GM21576 (cell line): ENCODE results near the gene DFFB.
"Not testable (repeated sequence)": the region's sequence is repeated elsewhere in the genome, so short reads cannot be mapped to it uniquely, and the experiment has no call there.

Experiments
- ATAC-seq: cut with Tn5 transposase; IDR thresholded peaks from one replicate; pipeline ENCODE4 v1.9.1; 2021; ENCODE audit warnings: mild to moderate bottlenecking, moderate library complexity; ENCODE audit not compliant: unreplicated experiment

The DFFB gene

GRCh38 chr1:3907031-3907534 lies 49.8 kb downstream of the DFFB start:
- ATAC-seq = no peak

GRCh38 chr1:3907621-3908165 lies 50.4 kb downstream of the DFFB start:
- ATAC-seq = no peak

DNA sequence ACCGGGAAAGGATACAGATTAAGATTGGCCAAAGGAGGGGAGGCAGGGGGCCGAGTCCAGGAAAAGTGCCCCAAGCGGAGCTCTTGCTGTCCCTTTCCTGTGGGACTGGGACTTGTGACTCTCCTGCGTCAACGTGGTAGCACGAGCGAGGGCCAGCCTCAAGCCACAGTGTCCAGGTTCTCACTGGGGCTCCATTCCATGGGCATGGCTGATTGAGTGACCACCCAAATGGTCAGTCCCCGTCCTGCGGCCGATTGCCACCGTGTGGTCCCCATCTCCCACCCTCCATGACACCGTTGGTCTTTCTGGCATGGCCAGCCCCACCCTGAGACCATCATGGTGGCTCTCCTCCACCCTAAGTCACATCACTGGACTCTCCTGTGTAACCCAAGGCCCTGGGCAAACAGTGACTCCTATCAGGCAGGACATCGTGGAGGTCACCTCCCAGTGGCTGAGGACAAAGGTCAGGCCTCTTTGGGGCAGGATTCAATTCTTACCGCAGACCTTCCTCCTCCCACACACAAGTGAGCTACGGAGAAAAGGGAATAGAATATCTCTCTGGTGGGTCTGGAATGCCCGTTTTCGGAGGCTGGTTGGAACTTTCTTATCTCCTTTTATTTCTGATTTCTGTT lies 51.7 kb downstream of the DFFB start:
- ATAC-seq = no peak

- no peak for ATAC-seq
Observed at GRCh38 chr1:3909615-3910014, 52.3 kb downstream of the DFFB start.

- ATAC-seq = no peak
Observed at GRCh38 chr1:3910049-3910731, 52.9 kb downstream of the DFFB start.

GRCh38 chr1:3910857-3911845 lies 53.9 kb downstream of the DFFB start:
- no peak for ATAC-seq

GRCh38 chr1:3911981-3912808 lies 54.9 kb downstream of the DFFB start:
- no peak for ATAC-seq

DNA sequence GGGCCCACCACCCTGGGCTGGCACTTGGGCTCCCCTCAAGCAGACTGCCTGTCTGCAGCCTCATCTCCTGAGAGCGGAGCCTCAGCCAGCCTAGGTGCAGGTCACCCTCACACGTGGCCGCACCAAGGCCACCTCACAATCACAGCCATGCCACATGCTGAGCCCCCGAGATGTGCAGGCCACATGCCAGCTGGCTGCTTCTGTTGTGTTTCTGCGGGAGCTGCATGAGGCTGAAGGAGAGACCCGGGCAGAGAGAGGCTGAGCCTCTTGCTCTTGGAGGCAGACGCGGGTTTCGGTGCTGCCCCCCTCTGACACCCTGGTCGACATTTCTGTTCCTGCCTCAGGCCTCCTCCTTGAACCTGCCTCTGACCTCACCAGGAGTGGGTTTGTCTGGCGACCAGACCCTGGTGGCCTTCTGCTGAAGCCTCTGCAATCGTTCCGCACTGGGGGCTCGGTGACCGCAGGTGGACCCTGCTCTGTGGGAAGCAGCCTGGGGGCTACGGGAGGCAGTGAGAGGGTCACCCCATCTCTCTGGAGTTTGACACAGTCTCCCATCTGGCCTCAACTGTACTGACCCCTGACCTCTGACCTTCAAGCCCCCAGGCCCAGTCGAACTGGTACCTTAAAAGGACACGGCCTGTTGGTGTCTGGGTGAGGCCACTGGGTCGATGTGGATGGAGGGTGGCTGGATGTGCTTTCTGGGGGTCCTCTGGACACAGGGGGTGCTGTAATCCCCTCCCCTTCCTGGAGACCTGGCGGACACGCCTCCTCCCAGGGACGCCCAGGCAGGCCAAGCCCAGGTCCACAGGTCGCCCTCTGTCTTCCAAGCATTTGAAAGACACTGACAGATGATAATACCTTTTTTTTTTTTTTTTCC lies 55.8 kb downstream of the DFFB start:
- ATAC-seq = no peak

- no peak for ATAC-seq
Observed at GRCh38 chr1:3914331-3914851, 57.1 kb downstream of the DFFB start.

DNA sequence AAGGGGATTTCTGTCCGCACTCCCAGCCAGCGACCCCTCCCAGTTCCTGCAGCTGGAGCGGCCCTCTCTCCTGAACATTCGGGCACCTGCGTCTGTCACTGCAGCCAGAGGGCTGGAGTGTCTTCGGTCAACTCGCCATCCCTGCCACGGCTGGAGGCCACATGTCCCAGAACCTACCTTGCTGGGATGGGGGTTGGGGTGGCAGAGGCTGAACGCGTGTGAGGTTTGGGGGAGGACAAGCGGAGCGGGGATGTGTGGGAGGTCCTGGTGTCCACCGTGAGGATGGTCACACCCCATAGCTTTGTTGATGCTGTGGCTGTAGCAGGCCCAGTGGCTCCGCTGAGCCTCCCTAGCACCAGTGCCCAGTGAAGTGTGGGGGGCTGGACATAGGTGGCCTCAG lies 57.6 kb downstream of the DFFB start:
- ATAC-seq = no peak

DNA sequence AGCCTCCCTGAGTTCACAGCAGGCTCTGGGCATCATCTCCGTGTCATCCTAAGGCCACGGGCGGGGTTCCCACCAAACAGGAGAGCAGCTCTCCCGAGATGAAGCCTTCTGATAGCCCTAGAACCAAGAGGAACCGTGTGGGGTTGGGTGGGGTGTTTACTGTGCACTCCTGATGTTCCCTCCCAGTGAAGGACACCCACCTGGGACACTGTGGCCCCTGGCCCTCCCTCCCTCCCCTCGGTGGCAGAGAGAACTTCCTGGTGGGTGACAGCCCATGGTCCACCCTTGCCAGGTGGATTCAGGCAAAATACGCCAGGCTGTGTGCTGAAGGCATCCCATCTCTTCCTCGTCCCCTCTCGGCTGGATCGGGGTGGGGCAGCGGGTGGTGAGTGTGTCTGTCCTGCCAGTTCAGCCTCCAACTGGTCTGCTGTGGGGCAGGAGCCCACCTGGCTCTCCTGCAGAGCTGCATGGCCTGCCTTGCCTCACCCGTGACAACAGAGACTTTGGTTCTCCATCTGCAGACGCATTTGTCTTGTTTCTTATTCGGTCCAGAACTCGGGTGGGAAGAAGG lies 58.4 kb downstream of the DFFB start:
- ATAC-seq = no peak

DNA sequence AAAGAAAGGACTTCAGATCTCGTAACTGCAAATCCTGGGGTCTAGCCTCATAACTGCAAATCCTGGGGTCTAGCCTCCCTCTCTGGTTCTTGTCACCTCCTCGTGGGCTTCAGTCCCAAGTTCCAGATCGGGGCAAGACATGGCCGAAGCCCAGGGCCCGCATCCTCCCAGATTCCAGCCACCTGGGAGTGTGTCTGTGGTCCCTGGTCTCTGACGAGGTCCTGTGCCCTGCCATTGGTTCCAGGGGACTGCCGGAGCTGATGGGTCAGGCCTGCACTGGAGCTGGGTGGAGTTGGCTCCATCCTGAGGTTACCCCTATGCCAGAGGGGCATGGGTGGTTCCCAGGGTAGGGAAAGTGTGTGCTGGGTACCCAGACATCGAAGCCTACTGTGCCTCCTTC lies 60.5 kb downstream of the DFFB start:
- ATAC-seq = no peak

GRCh38 chr1:3918359-3918758 lies 61.1 kb downstream of the DFFB start:
- ATAC-seq = not testable (repeated sequence)

DNA sequence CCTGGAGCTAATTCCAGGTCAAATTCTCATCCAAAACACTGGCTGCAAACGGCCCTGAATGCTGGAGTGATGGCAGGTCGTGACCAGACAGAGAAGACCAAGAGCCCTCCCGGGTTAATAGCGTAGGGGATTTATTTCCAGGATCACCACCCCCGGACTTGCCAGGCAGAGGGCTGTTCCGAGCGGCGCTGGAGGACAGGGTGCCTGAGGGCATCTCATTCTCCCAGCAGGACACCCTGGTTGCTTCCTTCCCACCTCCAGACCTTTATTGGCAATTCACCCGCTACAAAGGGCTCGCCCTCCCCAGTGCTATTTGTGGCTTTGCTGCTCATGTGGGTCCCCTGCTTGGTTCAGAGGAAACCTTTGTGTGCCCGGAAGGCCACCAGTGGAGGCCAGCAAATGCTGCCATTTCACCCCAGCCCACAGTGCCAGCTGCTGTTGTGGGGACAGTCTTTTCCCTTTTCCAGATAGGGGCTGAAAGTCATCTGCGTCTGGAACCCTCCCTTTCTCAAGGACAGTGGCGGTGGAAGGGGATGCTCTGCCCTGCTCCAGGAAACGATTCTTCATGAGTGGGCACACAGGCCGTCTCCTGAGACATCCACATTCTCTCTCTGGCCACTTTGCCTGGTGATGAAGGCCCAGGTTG lies 61.8 kb downstream of the DFFB start:
- no peak for ATAC-seq

- no peak for ATAC-seq
Observed at GRCh38 chr1:3919706-3920105, 62.4 kb downstream of the DFFB start.

DNA sequence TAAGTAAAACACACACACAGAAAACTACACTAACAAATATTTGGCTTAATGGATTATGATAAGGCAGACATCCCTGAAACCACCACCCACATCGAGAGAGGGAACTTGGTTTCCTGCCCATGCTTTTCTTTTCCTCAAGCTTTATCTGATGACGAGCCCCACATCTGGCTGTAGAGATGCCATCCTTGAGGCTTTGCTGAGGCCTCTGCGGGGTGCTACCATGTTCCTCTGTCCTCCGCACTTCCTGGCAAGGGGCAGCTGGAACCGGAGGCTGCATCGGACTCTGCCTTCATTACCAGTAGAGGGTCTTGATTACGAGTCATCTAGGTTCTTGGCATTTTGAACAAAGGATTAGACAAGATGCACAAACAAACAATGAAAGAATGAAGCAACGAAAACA lies 64.5 kb downstream of the DFFB start:
- ATAC-seq = no peak

GRCh38 chr1:3922201-3922725 lies 65.0 kb downstream of the DFFB start:
- no peak for ATAC-seq

DNA sequence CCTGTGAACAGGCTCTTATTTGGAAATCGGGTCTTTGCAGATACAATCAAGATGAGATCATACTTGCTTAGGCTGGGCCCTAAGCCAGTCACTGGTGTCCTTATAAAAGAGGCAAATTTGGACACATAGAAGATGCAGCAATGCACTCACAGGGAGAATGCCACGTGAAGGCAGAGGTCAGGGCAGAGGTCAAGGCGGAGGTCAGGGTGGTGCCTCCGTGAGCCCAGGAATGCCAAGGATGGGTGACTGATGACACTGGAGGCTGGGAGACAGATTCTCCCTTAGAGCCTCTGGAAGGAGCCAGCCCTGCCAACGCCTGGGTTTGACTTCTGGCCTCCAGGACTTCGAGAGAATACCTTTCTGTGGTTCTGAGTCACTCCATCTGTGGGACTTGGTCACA lies 65.6 kb downstream of the DFFB start:
- ATAC-seq = no peak
